SK-N-SH treated with all-trans-retinoic acid at 6 μM for 48 hours (cell line): ENCODE measurements around the gene UTF1.

Experiments
- ARNTL ChIP-seq: fragments of 450-650 bp; formaldehyde crosslinking; IDR thresholded peaks from 2 replicates; pipeline ENCODE4 v1.5.0; 2020; ENCODE audit warnings: low read depth, mild to moderate bottlenecking, moderate library complexity, borderline replicate concordance
- CSDC2 ChIP-seq: fragments of 250-450 bp; sonication (Bioruptor Pico); IDR thresholded peaks from 2 replicates; pipeline ENCODE4 v1.5.0; 2020; ENCODE audit warnings: mild to moderate bottlenecking, moderate library complexity
- CSRNP3 ChIP-seq: fragments of 250-450 bp; sonication (Bioruptor Pico); IDR thresholded peaks from 2 replicates; pipeline ENCODE4 v1.5.1; 2021; ENCODE audit warnings: mild to moderate bottlenecking, moderate library complexity
- PPARA ChIP-seq: fragments of 250-450 bp; sonication (Bioruptor Pico); IDR thresholded peaks from 2 replicates; pipeline ENCODE4 v1.5.0; 2020; ENCODE audit warnings: mild to moderate bottlenecking, borderline replicate concordance
- SNAI2 ChIP-seq: fragments of 250-450 bp; sonication (Bioruptor Pico); IDR thresholded peaks from 2 replicates; pipeline ENCODE4 v1.5.0; 2020; ENCODE audit warnings: mild to moderate bottlenecking, moderate library complexity
- TCF4 ChIP-seq: fragments of 250-450 bp; sonication (Bioruptor Pico); IDR thresholded peaks from 2 replicates; pipeline ENCODE4 v1.8.0; 2021; ENCODE audit warnings: mild to moderate bottlenecking, moderate library complexity, borderline replicate concordance
- TOX ChIP-seq: fragments of 250-450 bp; sonication (Bioruptor Pico); IDR thresholded peaks from 2 replicates; pipeline ENCODE4 v1.8.0; 2021; ENCODE audit warnings: mild to moderate bottlenecking, moderate library complexity, borderline replicate concordance
- ZC3H10 ChIP-seq: fragments of 250-450 bp; sonication (Bioruptor Pico); IDR thresholded peaks from 2 replicates; pipeline ENCODE4 v1.5.1; 2021; ENCODE audit warnings: mild to moderate bottlenecking, moderate library complexity
- ZFP3 ChIP-seq: fragments of 250-450 bp; sonication (Bioruptor Pico); IDR thresholded peaks from 2 replicates; pipeline ENCODE4 v1.5.0; 2020; ENCODE audit warnings: mild to moderate bottlenecking, moderate library complexity
- ZFP30 ChIP-seq: fragments of 450-650 bp; formaldehyde crosslinking; IDR thresholded peaks from 2 replicates; pipeline ENCODE4 v1.5.0; 2022; ENCODE audit warnings: mild to moderate bottlenecking, moderate library complexity

GRCh38 chr10:133260895-133261725 lies 31.1 kb downstream of the UTF1 start:
- TF ChIP-seq CSRNP3 (no peak), CSDC2 (CRISPR knock-in tag) (no peak), PPARA (CRISPR knock-in tag) (no peak), TCF4 (CRISPR knock-in tag) (no peak), TOX (CRISPR knock-in tag) (no peak), ARNTL (CRISPR knock-in tag) (no peak), ZFP3 (CRISPR knock-in tag) (no peak), ZC3H10 (no peak), ZFP30 (no peak), SNAI2 (CRISPR knock-in tag) (no peak)
